ENCODE data around the gene FXYD5. TPM values are rescaled to one million over a fixed set of nuclear protein-coding genes. Genes with fewer than 3 reads are reported as not detected.

The FXYD5 gene
- total RNA-seq, 2 experiments from 2014 or later, result 587 to 615 TPM

DNA sequence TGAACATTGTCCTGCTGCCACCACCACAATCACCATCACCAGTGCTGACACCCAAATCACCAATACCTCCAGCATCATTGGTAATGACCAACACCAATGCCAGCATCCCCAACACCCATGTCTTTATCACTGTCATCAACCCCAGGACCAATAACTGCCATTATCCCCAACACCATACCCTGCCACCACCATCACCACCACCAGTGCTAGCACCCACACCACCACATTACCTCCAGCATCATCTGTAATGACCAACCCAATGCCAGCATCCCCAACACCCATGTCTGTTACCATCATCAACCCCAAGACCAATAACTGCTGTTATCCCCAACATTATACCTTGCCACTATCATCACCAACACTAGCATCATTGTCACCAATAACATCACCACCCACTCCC is 22.3 kb upstream of the FXYD5 start:
- Histone ChIP-seq H3K36me3 (ENCODE audit: insufficient read depth, low read length) (no peaks in the 10 kb centered on the region), H3K27ac (ENCODE audit: low read depth in 1 of 2, low read length in 2 of 2) (no peak overlapping the region), H3K27me3 (ENCODE audit: control insufficient read depth in 1 of 2, insufficient read depth in 2 of 2, low read length in 2 of 2) (no peaks in the 10 kb centered on the region), H3K4me3 (ENCODE audit: low read length) (no peak overlapping the region), H3K4me1 (ENCODE audit: insufficient read depth, low read length) (peaks cover 11% of the 10 kb centered on the region), H3K9me3 (ENCODE audit: control insufficient read depth in 1 of 2, insufficient read depth in 1 of 2, low read length in 2 of 2) (no peaks in the 10 kb centered on the region)
- Mint-ChIP-seq H3K36me3 (ENCODE audit: low read depth) (no peaks in the 10 kb centered on the region), H3K4me1 (ENCODE audit: low read depth) (peaks cover 6% of the 10 kb centered on the region), H3K27me3 (no peaks in the 10 kb centered on the region), H3K4me3 (no peak overlapping the region), H3K9me3 (no peaks in the 10 kb centered on the region), H3K27ac (no peak overlapping the region)
- ATAC-seq (ENCODE audit: poor library complexity) (no peak), DNase-seq (no peak)
- CTCF ChIA-PET, result no interaction called here
- intact Hi-C loops (cut with DNase I, micrococcal nuclease), result no loop called here
- TF ChIP-seq, protein P1, sequence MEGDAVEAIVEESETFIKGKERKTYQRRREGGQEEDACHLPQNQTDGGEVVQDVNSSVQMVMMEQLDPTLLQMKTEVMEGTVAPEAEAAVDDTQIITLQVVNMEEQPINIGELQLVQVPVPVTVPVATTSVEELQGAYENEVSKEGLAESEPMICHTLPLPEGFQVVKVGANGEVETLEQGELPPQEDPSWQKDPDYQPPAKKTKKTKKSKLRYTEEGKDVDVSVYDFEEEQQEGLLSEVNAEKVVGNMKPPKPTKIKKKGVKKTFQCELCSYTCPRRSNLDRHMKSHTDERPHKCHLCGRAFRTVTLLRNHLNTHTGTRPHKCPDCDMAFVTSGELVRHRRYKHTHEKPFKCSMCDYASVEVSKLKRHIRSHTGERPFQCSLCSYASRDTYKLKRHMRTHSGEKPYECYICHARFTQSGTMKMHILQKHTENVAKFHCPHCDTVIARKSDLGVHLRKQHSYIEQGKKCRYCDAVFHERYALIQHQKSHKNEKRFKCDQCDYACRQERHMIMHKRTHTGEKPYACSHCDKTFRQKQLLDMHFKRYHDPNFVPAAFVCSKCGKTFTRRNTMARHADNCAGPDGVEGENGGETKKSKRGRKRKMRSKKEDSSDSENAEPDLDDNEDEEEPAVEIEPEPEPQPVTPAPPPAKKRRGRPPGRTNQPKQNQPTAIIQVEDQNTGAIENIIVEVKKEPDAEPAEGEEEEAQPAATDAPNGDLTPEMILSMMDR (IDR thresholded peaks at IDR 0.05), result no peak
- POLR2A ChIA-PET, result no interaction called here

DNA sequence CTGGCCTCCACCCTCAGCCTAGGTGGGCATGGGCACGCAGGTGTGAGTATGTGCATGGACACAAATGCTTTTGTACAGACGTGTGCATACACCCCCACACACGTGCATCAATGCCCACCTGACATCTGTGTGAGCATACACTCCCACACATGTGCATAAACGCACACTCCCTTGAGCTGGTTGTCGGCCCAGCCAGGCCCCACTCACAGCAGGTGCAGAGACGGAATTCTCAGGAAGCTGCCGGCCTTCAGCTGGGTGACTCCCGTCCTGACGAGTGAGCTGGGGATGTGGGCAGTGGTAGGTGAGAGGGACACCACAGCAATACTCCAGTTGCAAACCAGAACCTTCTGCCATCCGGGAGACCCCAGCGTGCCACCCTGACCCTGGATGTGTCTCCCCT is 20.7 kb upstream of the FXYD5 start:
- no peaks in the 10 kb centered on the region for H3K9me3 Mint-ChIP-seq
- TF ChIP-seq, protein P1 (IDR thresholded peaks at IDR 0.05), result no peak
- no peak for ATAC-seq (ENCODE audit: poor library complexity)
- Histone ChIP-seq H3K4me3 (ENCODE audit: low read length) (no peak overlapping the region), H3K36me3 (ENCODE audit: insufficient read depth, low read length) (no peaks in the 10 kb centered on the region), H3K9me3 (ENCODE audit: control insufficient read depth in 1 of 2, insufficient read depth in 1 of 2, low read length in 2 of 2) (no peaks in the 10 kb centered on the region), H3K4me1 (ENCODE audit: insufficient read depth, low read length) (peaks cover 11% of the 10 kb centered on the region), H3K27me3 (ENCODE audit: control insufficient read depth in 1 of 2, insufficient read depth in 2 of 2, low read length in 2 of 2) (no peaks in the 10 kb centered on the region), H3K27ac (ENCODE audit: low read depth in 1 of 2, low read length in 2 of 2) (no peak overlapping the region)
- H3K27me3 Mint-ChIP-seq, result no peaks in the 10 kb centered on the region
- POLR2A ChIA-PET, result no interaction called here
- H3K4me1 Mint-ChIP-seq (ENCODE audit: low read depth), result peaks cover 6% of the 10 kb centered on the region
- H3K4me3 Mint-ChIP-seq, result no peak overlapping the region
- no peak overlapping the region for H3K27ac Mint-ChIP-seq
- DNase-seq, result no peak
- no peaks in the 10 kb centered on the region for H3K36me3 Mint-ChIP-seq (ENCODE audit: low read depth)
- CTCF ChIA-PET, result no interaction called here
- intact Hi-C loops (cut with DNase I, micrococcal nuclease), result loop anchor here in 1 of 2 experiments (2.0 kb wide), 1 partner anchor 19 kb away; the partner anchor contains the start of gene FXYD3

DNA sequence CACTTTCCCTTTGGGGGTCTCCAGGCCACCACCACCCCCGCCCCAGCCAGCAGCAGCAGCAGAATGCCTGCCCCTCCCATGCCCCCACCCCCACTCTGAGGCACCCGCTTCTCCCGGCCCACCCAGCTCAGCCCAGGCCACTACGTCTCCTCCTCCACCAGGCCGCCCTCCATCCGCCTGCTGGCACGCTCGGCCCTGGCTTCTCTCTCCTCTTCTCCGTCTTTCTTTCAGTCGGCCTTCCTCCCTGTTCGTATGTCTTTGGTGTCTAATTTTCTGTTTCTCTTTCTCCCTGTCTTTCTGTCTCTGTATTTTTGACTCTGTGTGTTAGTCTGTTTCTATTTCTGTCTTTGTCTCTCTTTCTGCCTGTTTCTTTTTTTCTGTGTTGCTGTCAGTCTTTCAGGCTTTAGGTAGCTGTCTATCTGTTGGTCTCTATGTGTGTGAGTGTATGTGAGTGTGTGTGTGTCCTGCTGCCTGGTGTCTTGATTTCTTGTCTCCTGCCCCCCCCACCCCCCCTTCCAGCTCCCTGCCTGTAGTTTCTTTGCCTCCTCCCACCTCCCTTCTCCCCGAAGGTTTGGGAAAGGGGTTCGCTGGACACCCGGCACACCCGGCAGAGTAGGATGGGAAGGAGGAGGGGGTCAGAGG is 19.8 kb upstream of the FXYD5 start, which contains the start of gene LGI4:
TSS of gene LGI4 (minus strand) at position 459 of the 642 bp plus-strand sequence. CDS start at position 80, 379 bp downstream.
- TF ChIP-seq, protein P1 (IDR thresholded peaks at IDR 0.05), result no peak
- Histone ChIP-seq H3K27me3 (ENCODE audit: control insufficient read depth in 1 of 2, insufficient read depth in 2 of 2, low read length in 2 of 2) (no peaks in the 10 kb centered on the region), H3K4me1 (ENCODE audit: insufficient read depth, low read length) (peaks cover 11% of the 10 kb centered on the region), H3K9me3 (ENCODE audit: control insufficient read depth in 1 of 2, insufficient read depth in 1 of 2, low read length in 2 of 2) (no peaks in the 10 kb centered on the region), H3K36me3 (ENCODE audit: insufficient read depth, low read length) (no peaks in the 10 kb centered on the region), H3K4me3 (ENCODE audit: low read length) (no peak within 1 kb of the TSS), H3K27ac (ENCODE audit: low read depth in 1 of 2, low read length in 2 of 2) (no peak within 1 kb of the TSS)
- no peak within 1 kb of the TSS for H3K4me3 Mint-ChIP-seq
- H3K27me3 Mint-ChIP-seq, result no peaks in the 10 kb centered on the region
- ChIA-PET POLR2A (no interaction called here), CTCF (interaction anchor here (0.7 to 2.2 kb wide), 4 partner anchors 22 to 376 kb away, joined by 3 to 10 read pairs (median 4); no protein-coding TSS in a partner anchor)
- H3K36me3 Mint-ChIP-seq (ENCODE audit: low read depth), result no peaks in the 10 kb centered on the region
- DNase-seq, result no peak
- H3K27ac Mint-ChIP-seq, result peak within 1 kb of the TSS; percentile 13
- intact Hi-C loops (cut with DNase I, micrococcal nuclease), result loop anchor here in 1 of 2 experiments (2.0 kb wide), 1 partner anchor 20 kb away; the partner anchor contains the start of gene FXYD3
- peaks cover 6% of the 10 kb centered on the region for H3K4me1 Mint-ChIP-seq (ENCODE audit: low read depth)
- no peaks in the 10 kb centered on the region for H3K9me3 Mint-ChIP-seq
- ATAC-seq (ENCODE audit: poor library complexity), result no peak

Measured in CD4-positive, alpha-beta T cell (primary cell).